AG04450 (cell line): ENCODE measurements around the gene HEATR3. TPM values are rescaled to one million over a fixed set of nuclear protein-coding genes. Genes with fewer than 3 reads are reported as not detected.

ENCODE experiments used
- CTCF ChIA-PET: fragments of 300-600, 350-600 bp; formaldehyde crosslinking; extraction: SDS; loops from one replicate; lab custom pipeline; 2022; ENCODE audit warnings: antibody characterized with exemption, inconsistent platforms; lab: Charles Lee
- POLR2A ChIA-PET: fragments of 350-600 bp; formaldehyde crosslinking; extraction: SDS; loops from one replicate; lab custom pipeline; 2021; ENCODE audit warnings: antibody characterized with exemption, inconsistent platforms; lab: Yijun Ruan, JAX
- DNase-seq: peaks from one replicate; pipeline ENCODE4 v3.0.0-alpha.2; 2011; ENCODE audit warnings: low read depth, low spot score
- H3K27ac ChIP-seq: one replicate; pipeline ENCODE4 v1.5.1; 2012; ENCODE audit warnings: low read depth, low read length, control low read depth
- H3K27me3 ChIP-seq: one replicate; pipeline ENCODE4 v1.6.0; 2012; ENCODE audit warnings: low read length; ENCODE audit not compliant: control insufficient read depth, insufficient read depth
- H3K4me3 ChIP-seq: 2 replicates; pipeline ENCODE4 v1.5.1; 2011; ENCODE audit warnings: mild to moderate bottlenecking, low read depth, low read length, control low read depth
- H3K9me3 ChIP-seq: 2 replicates; pipeline ENCODE4 v1.5.1; 2012; ENCODE audit warnings: low read length; ENCODE audit not compliant: control insufficient read depth, insufficient read depth
- polyA plus RNA-seq: library from polyadenylated mRNA; depleted of rRNA; stranded (reverse); fragments of >200 nt; gene quantifications from 2 replicates; pipeline ENCODE4 v1.2.3, GENCODE V29; 2011
- TF ChIP-seq, protein P1 (sequence below): IDR thresholded peaks from 2 replicates; pipeline ENCODE4 v1.5.1; 2011; ENCODE audit warnings: low read depth, low read length, control low read depth, inconsistent platforms

HEATR3 gene
- polyA plus RNA-seq, 1 experiment = 17.1 TPM

DNA sequence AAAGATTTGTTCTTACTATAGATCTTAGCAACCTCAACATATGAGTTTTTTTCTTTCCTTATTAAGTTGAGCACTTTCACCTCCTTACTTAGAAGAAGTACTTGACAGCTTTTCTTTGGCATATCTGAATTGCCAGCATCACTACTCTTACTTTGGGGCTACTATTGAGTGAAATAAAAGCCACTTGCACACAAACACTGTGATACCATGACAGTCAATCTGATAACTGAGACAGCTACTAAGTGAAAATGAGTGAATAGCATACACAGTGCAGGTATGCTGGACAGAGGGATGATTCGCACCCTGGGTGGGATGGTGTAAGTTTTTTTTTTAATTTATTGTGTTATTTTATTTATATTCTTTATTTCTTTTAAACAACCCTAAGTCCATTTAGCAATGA is 73.8 kb downstream of the HEATR3 start:
- ChIA-PET CTCF (no interaction called here), POLR2A (interaction anchor here (0.7 kb wide), 1 partner anchor 12 kb away, joined by 3 read pairs; no protein-coding TSS in a partner anchor)
- Histone ChIP-seq H3K4me3 (no peak overlapping the region), H3K27me3 (peaks cover 3% of the 10 kb centered on the region), H3K9me3 (no peaks in the 10 kb centered on the region), H3K27ac (no peak overlapping the region)
- TF ChIP-seq, protein P1, sequence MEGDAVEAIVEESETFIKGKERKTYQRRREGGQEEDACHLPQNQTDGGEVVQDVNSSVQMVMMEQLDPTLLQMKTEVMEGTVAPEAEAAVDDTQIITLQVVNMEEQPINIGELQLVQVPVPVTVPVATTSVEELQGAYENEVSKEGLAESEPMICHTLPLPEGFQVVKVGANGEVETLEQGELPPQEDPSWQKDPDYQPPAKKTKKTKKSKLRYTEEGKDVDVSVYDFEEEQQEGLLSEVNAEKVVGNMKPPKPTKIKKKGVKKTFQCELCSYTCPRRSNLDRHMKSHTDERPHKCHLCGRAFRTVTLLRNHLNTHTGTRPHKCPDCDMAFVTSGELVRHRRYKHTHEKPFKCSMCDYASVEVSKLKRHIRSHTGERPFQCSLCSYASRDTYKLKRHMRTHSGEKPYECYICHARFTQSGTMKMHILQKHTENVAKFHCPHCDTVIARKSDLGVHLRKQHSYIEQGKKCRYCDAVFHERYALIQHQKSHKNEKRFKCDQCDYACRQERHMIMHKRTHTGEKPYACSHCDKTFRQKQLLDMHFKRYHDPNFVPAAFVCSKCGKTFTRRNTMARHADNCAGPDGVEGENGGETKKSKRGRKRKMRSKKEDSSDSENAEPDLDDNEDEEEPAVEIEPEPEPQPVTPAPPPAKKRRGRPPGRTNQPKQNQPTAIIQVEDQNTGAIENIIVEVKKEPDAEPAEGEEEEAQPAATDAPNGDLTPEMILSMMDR = no peak
- no peak for DNase-seq

DNA sequence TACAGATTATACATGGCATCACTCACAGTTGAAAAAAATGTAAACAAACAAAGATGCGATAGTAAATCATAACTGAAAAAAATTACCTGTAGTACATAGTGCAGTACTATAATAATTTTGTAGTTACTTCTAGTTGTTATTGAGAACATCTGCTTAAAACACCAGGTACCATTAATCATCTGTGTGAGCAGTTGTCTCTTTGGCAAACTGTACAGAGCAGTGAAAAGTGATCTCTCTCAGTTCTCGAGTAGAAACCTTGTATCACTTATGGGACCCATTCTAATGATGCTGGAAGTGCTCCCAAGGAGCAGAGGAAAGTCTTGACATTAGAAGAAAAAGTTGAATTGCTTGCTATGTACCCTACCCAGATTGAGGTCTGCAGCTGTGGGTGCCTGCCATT is 78.4 kb downstream of the HEATR3 start:
- no peaks in the 10 kb centered on the region for H3K9me3 ChIP-seq
- ChIA-PET POLR2A (no interaction called here), CTCF (no interaction called here)
- TF ChIP-seq, protein P1 = no peak
- H3K4me3 ChIP-seq = no peak overlapping the region
- no peaks in the 10 kb centered on the region for H3K27me3 ChIP-seq
- DNase-seq = no peak
- no peak overlapping the region for H3K27ac ChIP-seq

DNA sequence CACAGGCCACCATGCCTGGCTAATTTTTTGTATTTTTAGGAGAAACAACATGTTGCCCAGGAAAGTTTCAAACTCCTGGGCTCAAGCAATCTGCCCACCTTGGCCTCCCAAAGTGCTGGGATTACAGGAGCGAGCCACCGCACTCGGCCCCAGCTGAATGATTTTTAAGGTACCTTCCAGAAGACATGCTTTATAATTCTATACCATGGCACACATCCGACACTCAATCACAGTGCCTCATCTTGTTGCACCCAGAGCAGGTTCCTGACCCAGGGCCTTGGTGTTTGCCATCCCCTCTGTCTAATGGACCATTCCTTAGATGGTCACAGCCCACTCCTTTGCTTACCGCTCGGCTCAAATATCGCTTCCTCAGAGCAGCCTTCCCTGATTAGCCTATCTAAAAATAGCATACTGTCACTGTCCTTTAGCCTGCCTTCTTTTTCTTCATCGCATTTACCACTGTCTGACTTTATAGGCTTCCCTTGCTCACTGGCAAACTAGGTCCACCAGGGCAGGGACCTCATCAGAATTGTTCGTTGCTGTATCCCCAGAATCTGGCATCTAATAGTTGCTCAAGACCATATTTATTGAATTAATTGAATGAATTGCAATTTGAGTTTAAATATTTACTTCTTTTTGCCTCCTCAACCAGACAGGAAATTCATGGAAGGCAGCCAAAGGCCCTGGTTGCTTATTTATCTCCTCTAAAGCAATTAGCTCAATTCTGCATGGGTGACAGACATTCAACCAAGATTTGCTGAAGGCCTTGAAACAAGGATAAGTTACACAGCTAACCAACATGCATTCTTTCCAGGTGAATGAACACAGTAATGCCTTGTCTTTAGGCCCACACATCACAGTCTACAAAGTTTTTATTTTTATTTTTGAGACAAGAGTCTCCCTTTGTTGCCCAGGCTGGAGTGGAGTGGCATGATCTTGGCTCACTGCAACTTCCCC is 81.0 kb downstream of the HEATR3 start:
- TF ChIP-seq, protein P1 = no peak
- DNase-seq = no peak
- POLR2A ChIA-PET = no interaction called here

DNA sequence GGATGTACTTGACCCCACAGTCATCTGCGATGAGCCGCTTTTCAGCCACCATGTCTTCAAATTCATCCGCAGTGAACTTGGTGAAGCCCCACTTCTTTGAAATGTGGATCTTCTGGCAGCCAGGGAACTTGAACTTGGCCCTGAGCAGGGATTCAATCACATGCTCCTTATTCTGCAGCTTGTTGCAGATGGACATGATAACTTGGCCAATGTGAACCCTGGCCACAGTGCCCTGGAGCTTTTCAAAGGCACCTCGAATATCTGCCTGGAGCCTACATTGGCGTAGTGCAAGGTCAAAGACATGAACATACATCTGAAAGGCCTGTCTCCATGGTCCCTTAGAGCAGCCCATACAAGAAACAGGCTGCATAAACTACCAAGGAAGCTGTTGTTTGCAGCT is 85.6 kb downstream of the HEATR3 start:
- H3K4me3 ChIP-seq = no peak overlapping the region
- ChIA-PET POLR2A (no interaction called here), CTCF (interaction anchor here (1.3 to 2.1 kb wide), 2 partner anchors 59 to 127 kb away, joined by 11 to 13 read pairs; partner anchors contain the start of gene CNEP1R1)
- TF ChIP-seq, protein P1 = no peak
- H3K27me3 ChIP-seq = no peaks in the 10 kb centered on the region
- no peaks in the 10 kb centered on the region for H3K9me3 ChIP-seq
- no peak for DNase-seq
- no peak overlapping the region for H3K27ac ChIP-seq

More for the DNA sequence above, 81.0 kb downstream of the HEATR3 start:
- Histone ChIP-seq H3K4me3 (no peak overlapping the region), H3K27me3 (no peaks in the 10 kb centered on the region), H3K27ac (no peak overlapping the region), H3K9me3 (no peaks in the 10 kb centered on the region)
- CTCF ChIA-PET = no interaction called here

DNA sequence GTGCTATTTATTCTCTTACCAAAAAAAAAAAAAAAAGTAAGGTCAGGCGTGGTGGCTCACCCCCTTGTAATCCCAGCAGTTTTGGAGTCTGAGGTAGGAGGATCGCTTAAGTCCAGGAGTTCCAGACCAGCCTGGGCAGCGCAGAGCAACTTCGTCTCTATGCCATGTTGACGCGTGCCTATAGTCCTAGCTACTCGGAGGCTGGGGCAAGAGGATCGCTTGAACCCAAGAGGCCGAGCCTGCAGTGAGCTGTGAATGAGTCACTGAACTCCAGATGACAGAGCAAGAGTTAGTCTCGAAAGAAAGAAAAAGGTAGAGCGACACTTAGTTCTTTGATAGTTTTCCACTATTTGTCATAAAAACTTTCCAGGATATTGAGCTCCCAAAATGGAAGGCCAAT is 86.0 kb downstream of the HEATR3 start:
- Histone ChIP-seq H3K4me3 (no peak overlapping the region), H3K9me3 (no peaks in the 10 kb centered on the region), H3K27ac (no peak overlapping the region), H3K27me3 (no peaks in the 10 kb centered on the region)
- ChIA-PET POLR2A (interaction anchor here (0.6 kb wide), 1 partner anchor 155 kb away, joined by 3 read pairs; no protein-coding TSS in a partner anchor), CTCF (interaction anchor here (0.8 to 2.1 kb wide), 4 partner anchors 57 to 514 kb away, joined by 3 to 13 read pairs (median 7); partner anchors contain the start of gene CNEP1R1)
- TF ChIP-seq, protein P1 = no peak
- DNase-seq = no peak
